Measurements from ENCODE around the gene TNF. TPM values are rescaled to one million over a fixed set of nuclear protein-coding genes. Genes with fewer than 3 reads are reported as not detected.

TNF gene
- total and polyA plus RNA-seq, 3 donors from 2014 or later, result 0.24 to 1.1 (median 0.31) TPM

DNA sequence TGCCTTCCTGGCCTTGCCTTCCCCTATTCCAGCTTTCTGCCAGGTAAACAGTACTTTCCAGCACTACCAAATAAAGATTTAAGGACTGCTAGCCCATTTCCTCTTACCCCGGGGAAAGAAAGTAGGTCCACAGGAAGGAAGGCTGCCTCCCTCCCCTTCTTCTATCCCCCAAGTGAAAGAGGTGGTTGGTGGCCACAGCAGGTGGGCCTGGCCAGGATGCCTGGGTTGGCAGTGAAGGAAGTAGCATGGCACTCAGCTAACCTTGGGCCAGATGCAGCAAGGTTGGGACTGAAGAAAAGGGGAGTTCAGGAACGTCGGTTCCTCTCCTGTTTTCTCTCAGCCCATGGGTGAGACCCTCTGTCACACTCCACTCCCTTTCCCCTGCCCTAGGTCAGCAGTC, 19.1 kb upstream of the TNF start:
- Histone ChIP-seq H3K27me3 (no peaks in the 10 kb centered on the region), H3K4me3 (no peak overlapping the region), H3K27ac (no peak overlapping the region), H3K9me3 (no peaks in the 10 kb centered on the region), H3K4me1 (no peaks in the 10 kb centered on the region), H3K36me3 (ENCODE audit: low read depth, missing control alignments) (no peaks in the 10 kb centered on the region)
- no peak for DNase-seq
- TF ChIP-seq, protein P1, sequence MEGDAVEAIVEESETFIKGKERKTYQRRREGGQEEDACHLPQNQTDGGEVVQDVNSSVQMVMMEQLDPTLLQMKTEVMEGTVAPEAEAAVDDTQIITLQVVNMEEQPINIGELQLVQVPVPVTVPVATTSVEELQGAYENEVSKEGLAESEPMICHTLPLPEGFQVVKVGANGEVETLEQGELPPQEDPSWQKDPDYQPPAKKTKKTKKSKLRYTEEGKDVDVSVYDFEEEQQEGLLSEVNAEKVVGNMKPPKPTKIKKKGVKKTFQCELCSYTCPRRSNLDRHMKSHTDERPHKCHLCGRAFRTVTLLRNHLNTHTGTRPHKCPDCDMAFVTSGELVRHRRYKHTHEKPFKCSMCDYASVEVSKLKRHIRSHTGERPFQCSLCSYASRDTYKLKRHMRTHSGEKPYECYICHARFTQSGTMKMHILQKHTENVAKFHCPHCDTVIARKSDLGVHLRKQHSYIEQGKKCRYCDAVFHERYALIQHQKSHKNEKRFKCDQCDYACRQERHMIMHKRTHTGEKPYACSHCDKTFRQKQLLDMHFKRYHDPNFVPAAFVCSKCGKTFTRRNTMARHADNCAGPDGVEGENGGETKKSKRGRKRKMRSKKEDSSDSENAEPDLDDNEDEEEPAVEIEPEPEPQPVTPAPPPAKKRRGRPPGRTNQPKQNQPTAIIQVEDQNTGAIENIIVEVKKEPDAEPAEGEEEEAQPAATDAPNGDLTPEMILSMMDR (IDR thresholded peaks at IDR 0.05), result no peak
- TF ChIP-seq POLR2A (IDR thresholded peaks at IDR 0.05), result no peak
- intact Hi-C loops (cut with DNase I; ENCODE audit: low total_unique reads), result no loop called here
- 88 to 90% methylated on average over 3 of the region's 3 CpGs for WGBS, 2 donors

DNA sequence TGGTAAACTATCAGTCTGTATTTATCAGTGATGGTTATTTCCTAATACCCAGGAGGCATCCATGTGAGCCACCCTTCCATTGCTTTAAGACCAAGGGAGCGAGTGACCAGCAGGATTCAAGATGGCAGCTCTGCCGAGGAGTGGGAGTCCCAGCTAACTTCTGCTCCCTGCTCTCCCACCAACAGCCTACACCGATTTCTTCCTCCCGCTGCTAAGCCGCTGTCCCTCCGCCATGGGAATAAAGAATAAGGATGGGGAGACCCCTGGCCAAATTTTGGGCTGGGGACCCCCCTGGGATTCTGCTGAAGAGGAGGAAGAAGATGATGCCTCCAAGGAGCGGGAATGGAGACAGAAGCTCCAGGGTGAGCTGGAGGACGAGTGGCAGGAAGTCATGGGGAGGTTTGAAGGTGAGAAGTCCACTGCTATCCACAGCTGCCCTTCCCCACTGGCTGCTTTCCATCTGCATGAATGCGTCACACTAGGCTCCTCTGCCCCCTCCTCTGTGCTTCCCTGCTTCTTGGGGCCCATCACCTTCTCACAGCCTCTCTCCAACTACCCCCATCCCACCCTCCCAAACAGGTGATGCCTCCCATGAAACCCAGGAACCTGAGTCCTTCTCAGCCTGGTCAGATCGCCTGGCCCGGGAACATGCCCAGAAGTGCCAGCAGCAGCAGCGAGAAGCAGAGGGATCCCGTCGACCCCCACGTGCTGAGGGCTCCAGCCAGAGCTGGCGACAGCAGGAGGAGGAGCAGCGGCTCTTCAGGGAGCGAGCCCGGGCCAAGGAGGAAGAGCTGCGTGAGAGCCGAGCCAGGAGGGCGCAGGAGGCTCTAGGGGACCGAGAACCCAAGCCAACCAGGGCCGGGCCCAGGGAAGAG, 17.7 kb upstream of the TNF start:
- H3K4me3 ChIP-seq, result no peak overlapping the region
- TF ChIP-seq POLR2A (IDR thresholded peaks at IDR 0.05), result no peak
- TF ChIP-seq, protein P1 (IDR thresholded peaks at IDR 0.05), result no peak
- DNase-seq, result no peak
- no peaks in the 10 kb centered on the region for H3K27me3 ChIP-seq
- H3K27ac ChIP-seq, result no peak overlapping the region
- 76 to 83% methylated on average over 21 to 24 of the region's 24 CpGs for WGBS, 2 donors
- no peaks in the 10 kb centered on the region for H3K4me1 ChIP-seq
- intact Hi-C loops (cut with DNase I; ENCODE audit: low total_unique reads), result no loop called here
- H3K36me3 ChIP-seq (ENCODE audit: low read depth, missing control alignments), result no peaks in the 10 kb centered on the region
- no peaks in the 10 kb centered on the region for H3K9me3 ChIP-seq

DNA sequence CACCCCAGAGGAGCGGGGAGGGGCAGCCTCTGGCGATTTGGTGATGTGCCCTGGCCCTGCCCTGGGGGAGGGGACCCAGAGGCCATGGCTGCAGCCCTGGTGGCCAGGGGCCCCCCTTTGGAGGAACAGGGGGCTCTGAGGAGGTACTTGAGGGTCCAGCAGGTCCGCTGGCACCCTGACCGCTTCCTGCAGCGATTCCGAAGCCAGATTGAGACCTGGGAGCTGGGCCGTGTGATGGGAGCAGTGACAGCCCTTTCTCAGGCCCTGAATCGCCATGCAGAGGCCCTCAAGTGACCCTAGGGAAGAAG, 17.1 kb upstream of the TNF start:
- intact Hi-C loops (cut with DNase I; ENCODE audit: low total_unique reads), result no loop called here
- Histone ChIP-seq H3K9me3 (no peaks in the 10 kb centered on the region), H3K4me3 (no peak overlapping the region), H3K27me3 (no peaks in the 10 kb centered on the region), H3K27ac (no peak overlapping the region), H3K4me1 (no peaks in the 10 kb centered on the region), H3K36me3 (ENCODE audit: low read depth, missing control alignments) (no peaks in the 10 kb centered on the region)
- TF ChIP-seq POLR2A (IDR thresholded peaks at IDR 0.05), result no peak
- TF ChIP-seq, protein P1 (IDR thresholded peaks at IDR 0.05), result no peak
- no peak for DNase-seq
- 89 to 100% methylated on average over 1 to 8 of the region's 8 CpGs for whole genome bisulfite sequencing, 2 donors

DNA sequence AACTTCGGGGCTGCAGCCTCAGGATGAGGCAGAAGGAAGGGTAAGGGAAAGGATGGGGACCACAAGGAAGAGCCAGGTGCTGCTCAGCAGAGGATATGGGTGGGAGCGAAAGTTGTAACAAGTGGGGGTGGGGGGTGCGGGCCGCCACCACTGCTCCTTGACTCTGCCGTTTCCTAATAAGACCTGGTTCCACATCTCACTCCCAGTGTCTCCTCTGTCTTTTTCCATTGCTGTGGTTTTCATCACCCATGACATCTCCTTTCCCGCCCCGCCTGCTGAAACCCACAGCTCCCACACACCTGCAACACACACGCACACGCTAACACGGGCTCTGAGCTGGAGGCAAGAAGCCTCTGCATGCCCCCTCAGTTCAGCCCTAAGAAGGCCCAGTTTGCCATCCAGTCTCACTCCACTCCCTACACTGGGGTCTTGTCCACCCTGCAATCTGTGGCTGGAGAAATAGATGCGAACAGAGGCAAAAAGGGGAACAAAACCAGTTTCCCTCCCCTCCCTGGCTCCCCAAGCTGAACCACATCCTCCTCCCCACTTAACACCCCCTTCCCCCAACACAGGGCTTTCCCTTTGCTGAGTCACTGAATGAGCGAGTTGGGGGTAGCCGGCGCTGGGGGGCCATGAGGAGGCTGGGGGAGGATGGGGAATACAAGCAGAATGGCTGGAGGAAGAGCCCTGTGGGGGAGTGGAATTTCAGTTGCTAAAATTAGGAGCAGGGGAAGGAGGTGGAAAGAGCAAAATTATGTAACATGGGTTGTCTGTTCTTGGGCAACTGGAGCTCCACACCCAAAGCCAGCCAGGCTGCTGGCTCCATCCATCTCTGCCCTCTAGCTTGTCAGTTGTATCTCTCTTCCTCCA, 16.5 kb upstream of the TNF start:
- intact Hi-C loops (cut with DNase I; ENCODE audit: low total_unique reads), result no loop called here
- WGBS, 2 donors, result 81 to 91% methylated on average over 14 of the region's 14 CpGs
- H3K4me1 ChIP-seq, result no peaks in the 10 kb centered on the region
- no peak overlapping the region for H3K4me3 ChIP-seq
- TF ChIP-seq POLR2A (IDR thresholded peaks at IDR 0.05), result no peak
- no peak for DNase-seq
- H3K9me3 ChIP-seq, result no peaks in the 10 kb centered on the region
- H3K27me3 ChIP-seq, result no peaks in the 10 kb centered on the region
- no peaks in the 10 kb centered on the region for H3K36me3 ChIP-seq (ENCODE audit: low read depth, missing control alignments)
- no peak overlapping the region for H3K27ac ChIP-seq

DNA sequence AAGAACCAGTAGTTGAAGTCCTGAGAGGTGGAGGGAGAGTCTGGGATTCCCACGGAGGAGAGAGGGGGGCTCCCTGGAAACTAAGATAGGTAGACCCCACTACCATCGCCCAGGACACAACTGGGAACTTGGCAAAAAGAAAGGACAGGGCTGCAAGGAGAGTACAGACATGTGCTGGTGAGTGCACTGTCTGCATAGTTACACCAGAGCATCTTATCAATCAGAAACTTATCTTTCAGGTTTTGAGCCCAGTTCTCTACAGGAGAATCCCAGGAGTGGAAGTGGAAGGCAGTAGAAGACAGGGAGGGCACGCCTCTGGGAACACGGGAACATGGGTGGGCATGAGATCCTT, 15.8 kb upstream of the TNF start:
- no peaks in the 10 kb centered on the region for H3K4me1 ChIP-seq
- no peaks in the 10 kb centered on the region for H3K36me3 ChIP-seq (ENCODE audit: low read depth, missing control alignments)
- H3K27ac ChIP-seq, result no peak overlapping the region
- 77 to 84% methylated on average over 4 of the region's 4 CpGs for WGBS, 2 donors
- H3K4me3 ChIP-seq, result no peak overlapping the region
- TF ChIP-seq POLR2A (IDR thresholded peaks at IDR 0.05), result no peak
- TF ChIP-seq, protein P1 (IDR thresholded peaks at IDR 0.05), result no peak
- intact Hi-C loops (cut with DNase I; ENCODE audit: low total_unique reads), result no loop called here
- no peaks in the 10 kb centered on the region for H3K9me3 ChIP-seq
- no peak for DNase-seq
- no peaks in the 10 kb centered on the region for H3K27me3 ChIP-seq

All from testis (tissue), 3 donors.